SH-SY5Y (cell line): ENCODE results near the gene ST6GAL2.

Experiments
- GATA2 ChIP-seq: IDR thresholded peaks from 2 replicates; pipeline ENCODE4 v1.6.1; 2011; ENCODE audit warnings: mild to moderate bottlenecking, low read depth, low read length
- GATA3 ChIP-seq: IDR thresholded peaks from 2 replicates; pipeline ENCODE4 v1.6.1; 2011; ENCODE audit warnings: low read depth, mild to moderate bottlenecking, low read length, moderate library complexity

Gene ST6GAL2, protein sequence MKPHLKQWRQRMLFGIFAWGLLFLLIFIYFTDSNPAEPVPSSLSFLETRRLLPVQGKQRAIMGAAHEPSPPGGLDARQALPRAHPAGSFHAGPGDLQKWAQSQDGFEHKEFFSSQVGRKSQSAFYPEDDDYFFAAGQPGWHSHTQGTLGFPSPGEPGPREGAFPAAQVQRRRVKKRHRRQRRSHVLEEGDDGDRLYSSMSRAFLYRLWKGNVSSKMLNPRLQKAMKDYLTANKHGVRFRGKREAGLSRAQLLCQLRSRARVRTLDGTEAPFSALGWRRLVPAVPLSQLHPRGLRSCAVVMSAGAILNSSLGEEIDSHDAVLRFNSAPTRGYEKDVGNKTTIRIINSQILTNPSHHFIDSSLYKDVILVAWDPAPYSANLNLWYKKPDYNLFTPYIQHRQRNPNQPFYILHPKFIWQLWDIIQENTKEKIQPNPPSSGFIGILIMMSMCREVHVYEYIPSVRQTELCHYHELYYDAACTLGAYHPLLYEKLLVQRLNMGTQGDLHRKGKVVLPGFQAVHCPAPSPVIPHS

GRCh38 chr2:106885971-106886915, at the start of gene ST6GAL2:
Gene ST6GAL2, minus strand, starts transcription at chr2:106886167. Its CDS starts 42,190 bp downstream, at chr2:106843977.
- TF ChIP-seq GATA2 = no peak
- no peak for TF ChIP-seq GATA3

GRCh38 chr2:106932644-106933043, 46.7 kb upstream of the ST6GAL2 start:
- no peak for TF ChIP-seq GATA3
- TF ChIP-seq GATA2 = no peak

DNA sequence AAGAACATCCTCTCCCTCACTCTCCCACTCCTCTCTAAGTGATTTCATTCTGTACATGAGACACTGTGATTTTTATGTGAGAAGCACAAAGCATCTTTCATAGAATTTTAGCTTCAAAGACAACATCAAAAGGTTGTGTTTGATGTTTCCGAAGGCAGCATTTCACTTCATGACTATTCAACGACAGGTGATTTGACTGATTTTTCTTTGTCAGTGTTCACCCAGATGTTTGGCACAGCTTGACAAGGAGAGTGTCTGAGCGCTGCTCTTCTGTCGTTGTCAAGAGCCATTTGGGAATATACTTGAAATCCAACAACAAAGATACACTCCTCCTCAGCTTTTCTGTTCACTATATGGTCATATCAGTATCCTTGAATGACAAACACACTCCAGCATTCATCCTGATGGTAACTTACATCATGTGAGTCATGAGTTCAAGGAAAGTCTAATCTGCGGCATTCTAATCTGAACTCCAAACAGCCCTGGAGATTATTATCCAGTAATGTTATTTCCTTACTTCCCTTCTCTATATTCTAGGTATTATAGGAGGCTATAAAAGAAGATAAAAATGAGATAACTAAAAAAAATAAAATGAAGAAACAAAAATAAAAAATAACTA, 45.9 kb upstream of the ST6GAL2 start:
- TF ChIP-seq GATA2 (no peak), GATA3 (no peak)

- no peak for TF ChIP-seq GATA3
- no peak for TF ChIP-seq GATA2
These were observed 35.5 kb upstream of the ST6GAL2 start for GRCh38 chr2:106921451-106921850.

DNA sequence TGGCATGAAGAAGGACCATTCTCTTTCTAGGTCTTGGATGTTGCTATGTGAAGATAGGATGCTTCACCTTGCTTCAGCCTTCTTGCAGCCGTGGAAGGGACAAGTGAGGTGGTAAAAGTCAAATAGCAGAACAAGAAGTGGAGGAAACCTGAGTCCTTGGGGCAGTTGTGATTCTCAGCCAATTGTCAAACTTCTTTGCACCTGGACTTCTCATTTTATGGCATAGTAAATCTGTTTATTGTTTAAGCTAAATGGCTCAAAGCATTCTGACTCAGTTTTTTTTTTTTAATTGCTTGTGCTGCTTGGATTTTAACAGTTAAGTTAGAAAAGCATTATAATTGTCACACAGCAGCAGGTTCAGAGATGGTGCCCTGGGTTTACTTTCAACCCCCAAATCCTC, 33.0 kb upstream of the ST6GAL2 start:
- TF ChIP-seq GATA2 = no peak

- TF ChIP-seq GATA3 (no peak), GATA2 (no peak)
These were observed 18.3 kb upstream of the ST6GAL2 start for GRCh38 chr2:106904242-106904641.

GRCh38 chr2:106899786-106900530, 14.0 kb upstream of the ST6GAL2 start:
- TF ChIP-seq GATA2 (no peak), GATA3 (no peak)

DNA sequence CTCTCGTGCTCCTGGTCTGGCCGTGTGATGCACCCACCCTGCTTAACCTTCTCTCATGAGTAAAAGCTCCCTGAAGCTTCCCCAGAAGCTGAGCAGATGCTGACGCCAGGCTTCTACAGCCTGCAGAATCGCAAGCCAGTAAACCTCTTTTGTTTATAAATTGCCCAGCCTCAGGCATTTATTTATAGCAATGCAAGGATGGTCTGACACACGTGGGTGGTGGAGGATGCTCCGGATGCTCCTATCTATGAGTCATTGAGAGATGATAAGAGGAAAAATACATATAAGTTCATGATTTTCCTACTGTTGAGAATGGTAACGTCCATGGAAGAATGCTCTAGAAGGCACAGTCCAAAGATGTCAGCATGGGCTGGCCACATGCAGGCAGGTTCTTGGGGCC, 8.6 kb upstream of the ST6GAL2 start:
- TF ChIP-seq GATA3 (no peak), GATA2 (no peak)

DNA sequence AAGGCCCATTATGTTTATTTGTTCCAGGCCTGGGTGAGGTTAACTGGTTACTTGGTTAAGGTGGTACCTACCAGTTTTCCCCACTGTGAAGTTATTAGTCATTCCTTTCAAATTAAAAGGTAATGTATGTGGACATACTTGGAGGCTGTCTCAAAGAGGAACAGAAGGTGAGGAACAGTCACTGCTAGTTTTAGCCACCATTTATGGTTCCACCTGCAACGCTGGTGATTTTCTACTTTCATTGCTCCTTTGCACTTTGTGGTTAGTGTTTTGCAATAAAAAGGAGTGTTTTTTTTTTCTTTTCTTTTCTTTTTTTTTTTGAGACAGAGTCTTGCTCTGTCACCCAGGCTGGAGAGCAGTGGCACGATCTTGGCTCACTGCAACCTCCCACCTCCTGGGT, 6.1 kb upstream of the ST6GAL2 start:
- TF ChIP-seq GATA2 = no peak
- TF ChIP-seq GATA3 = no peak

DNA sequence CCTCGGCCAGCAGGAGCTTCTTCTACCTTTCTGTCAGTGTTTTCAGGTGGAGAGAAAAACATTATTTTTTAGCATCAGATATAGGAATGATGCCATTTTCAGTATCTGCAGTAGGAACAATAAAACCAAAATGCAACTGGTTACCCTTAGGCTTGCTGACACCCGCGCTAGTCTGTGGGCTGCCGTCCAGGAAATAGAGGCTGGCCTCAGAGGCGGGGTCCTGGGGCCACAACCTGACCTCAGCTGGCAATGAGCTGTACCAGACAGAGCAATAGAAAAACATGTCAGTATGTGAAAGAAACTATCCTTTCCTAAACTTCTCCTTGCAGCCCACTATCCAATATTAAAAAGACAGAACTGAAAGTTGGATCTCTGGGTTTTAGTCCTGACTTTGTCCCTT, 4.6 kb upstream of the ST6GAL2 start:
- TF ChIP-seq GATA2 (no peak), GATA3 (no peak)

- TF ChIP-seq GATA3 = no peak
- TF ChIP-seq GATA2 = no peak; the same call in 1 of the 2 replicates
These were observed 1.2 kb upstream of the ST6GAL2 start for GRCh38 chr2:106886916-106887758.

DNA sequence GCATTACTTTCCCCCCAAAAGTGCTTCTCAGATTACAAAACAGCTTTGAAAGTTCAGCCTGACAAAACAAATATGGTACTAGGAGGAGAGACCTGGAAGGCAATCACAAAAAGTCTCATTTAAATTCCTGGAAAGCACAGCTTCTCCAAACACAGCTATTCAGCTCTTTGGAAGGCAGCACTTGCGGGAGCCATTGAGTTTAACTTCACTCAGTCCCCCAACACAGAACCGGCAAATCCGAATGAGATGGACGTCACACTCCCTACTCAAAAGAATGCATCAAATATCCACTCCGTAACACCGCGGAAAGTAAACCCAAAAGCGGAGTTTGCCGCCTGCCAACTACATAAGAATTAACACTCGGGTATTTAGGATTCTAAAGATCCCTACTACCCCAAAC, 638 bp downstream of the ST6GAL2 start:
- TF ChIP-seq GATA3 (no peak), GATA2 (no peak)
